Adipocyte (in vitro differentiated cells): ENCODE results near the gene C4orf17.

ENCODE experiments used
- DNase-seq: peaks from one replicate; pipeline ENCODE4 v3.0.0-alpha.2; 2015; ENCODE audit warnings: low read depth
- H3K27me3 ChIP-seq: replicated peaks from 2 replicates; pipeline ENCODE4 v1.7.0; 2013; ENCODE audit warnings: mild to moderate bottlenecking, low read length, moderate library complexity; ENCODE audit not compliant: control insufficient read depth, insufficient read depth
- H3K36me3 ChIP-seq: 2 replicates; pipeline ENCODE4 v1.7.0; 2013; ENCODE audit warnings: low read length, mild to moderate bottlenecking, moderate library complexity; ENCODE audit not compliant: control insufficient read depth, insufficient read depth, severe bottlenecking
- H3K4me1 ChIP-seq: 2 replicates; pipeline ENCODE4 v1.7.0; 2013; ENCODE audit warnings: mild to moderate bottlenecking, low read length, moderate library complexity; ENCODE audit not compliant: control insufficient read depth, insufficient read depth
- H3K4me3 ChIP-seq: 2 replicates; pipeline ENCODE4 v1.7.0; 2013; ENCODE audit warnings: mild to moderate bottlenecking, low read length, moderate library complexity
- H3K9ac ChIP-seq: 2 replicates; pipeline ENCODE4 v1.7.0; 2013; ENCODE audit warnings: mild to moderate bottlenecking, low read length, moderate library complexity
- H3K9me3 ChIP-seq: 2 replicates; pipeline ENCODE4 v1.7.0; 2013; ENCODE audit warnings: mild to moderate bottlenecking, low read length, moderate library complexity; ENCODE audit not compliant: control insufficient read depth

C4orf17 gene

DNA sequence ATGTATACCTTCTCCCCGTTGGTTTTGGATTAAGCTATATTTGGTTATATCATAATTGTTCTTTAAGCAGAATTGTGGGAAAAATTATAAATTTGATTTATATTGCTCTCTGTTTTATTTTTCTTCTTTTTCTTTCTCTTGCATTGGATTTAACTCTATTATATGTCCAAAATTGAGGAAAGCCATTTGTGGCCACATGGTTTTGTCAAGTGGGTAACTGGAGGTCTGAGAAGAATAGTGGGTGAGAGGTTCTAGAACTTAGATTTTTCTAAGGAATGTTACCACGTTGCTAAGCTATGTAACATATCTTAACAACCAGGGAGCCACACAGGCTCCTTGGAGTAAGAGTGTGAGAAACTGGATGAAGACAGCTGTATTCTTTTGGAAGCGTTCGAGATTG, at the start of gene C4orf17:
TSS of gene C4orf17 (plus strand) at position 301 of the 400 bp plus-strand sequence. CDS start 2,061 bp downstream, outside the sequence.
- DNase-seq: no peak
- no peak within 1 kb of the TSS for H3K9ac ChIP-seq
- peaks cover 5% of the 10 kb centered on the region for H3K9me3 ChIP-seq
- H3K36me3 ChIP-seq: no peaks in the 10 kb centered on the region
- no peaks in the 10 kb centered on the region for H3K4me1 ChIP-seq
- no peak within 1 kb of the TSS for H3K4me3 ChIP-seq
- H3K27me3 ChIP-seq: peaks cover 4% of the 10 kb centered on the region

DNA sequence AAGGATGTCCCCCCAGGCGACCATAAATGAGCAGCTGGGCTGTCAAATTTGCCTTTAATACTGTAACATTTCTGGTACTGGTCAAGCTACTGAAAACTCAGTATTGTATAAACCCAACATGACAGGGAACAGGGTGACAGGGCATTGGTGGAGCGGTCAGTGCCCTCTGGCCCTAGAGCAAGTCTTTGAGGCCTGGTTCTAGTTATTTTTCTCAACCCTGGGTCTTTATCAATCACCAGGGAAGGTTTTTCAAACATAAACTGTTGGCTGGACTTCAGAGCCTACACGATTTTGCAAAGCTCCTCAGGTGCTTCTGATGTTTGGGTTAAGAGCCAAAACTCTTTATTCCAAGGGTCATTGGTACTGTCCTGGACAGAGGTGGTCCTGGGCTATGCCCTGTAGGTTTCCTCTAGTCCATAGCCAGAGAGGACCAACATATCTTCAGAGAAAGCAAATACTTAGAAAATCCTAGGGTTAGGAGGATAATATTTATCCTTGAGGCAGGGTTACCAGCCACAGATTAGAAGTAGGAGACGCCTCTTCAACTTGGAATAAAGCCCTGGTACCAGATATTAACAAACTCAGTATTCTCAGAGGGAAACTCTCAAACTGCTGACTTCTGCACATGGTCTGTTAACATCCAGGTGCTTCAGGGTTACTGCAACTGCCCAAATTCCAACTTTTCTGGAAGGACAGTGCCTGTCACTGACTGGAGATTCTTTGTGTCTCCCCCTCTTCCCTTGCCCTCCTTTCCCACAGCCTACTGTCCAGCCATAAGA, 49.0 kb upstream of the C4orf17 start:
- no peaks in the 10 kb centered on the region for H3K27me3 ChIP-seq
- DNase-seq: no peak
- no peak overlapping the region for H3K4me3 ChIP-seq
- H3K36me3 ChIP-seq: no peaks in the 10 kb centered on the region
- peaks cover 5% of the 10 kb centered on the region for H3K4me1 ChIP-seq
- H3K9me3 ChIP-seq: no peaks in the 10 kb centered on the region
- no peak overlapping the region for H3K9ac ChIP-seq

DNA sequence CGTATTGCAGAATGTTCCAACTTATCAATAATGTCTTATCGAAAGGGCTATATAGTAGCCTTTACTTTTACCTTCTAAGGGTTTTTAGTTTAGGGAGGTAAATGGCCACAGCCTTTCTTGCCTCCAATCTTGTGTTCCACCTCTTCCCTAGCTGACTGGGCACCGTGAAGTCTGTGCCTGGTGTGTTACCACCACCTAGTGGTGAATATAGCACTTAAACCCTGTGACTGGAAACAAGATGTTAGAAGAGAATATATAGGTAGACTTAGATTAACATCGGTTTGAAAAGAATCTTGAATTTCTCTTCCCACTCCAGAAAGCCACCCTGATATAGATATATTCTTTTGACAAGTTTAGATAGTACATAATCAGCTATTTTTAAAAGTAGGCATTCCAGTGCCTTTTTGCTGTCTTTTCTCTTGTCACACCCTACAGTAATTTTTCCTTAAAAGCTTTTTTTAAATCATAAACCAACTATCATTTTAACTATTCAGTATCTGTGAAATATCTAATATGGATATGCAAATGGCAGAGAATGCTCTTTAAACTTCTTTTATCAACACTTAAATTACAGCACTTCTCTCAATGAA, 47.9 kb upstream of the C4orf17 start:
- Histone ChIP-seq H3K27me3 (no peaks in the 10 kb centered on the region), H3K36me3 (no peaks in the 10 kb centered on the region), H3K4me3 (no peak overlapping the region), H3K9me3 (no peaks in the 10 kb centered on the region), H3K9ac (no peak overlapping the region), H3K4me1 (peaks cover 5% of the 10 kb centered on the region)
- DNase-seq: peak; percentile 90

DNA sequence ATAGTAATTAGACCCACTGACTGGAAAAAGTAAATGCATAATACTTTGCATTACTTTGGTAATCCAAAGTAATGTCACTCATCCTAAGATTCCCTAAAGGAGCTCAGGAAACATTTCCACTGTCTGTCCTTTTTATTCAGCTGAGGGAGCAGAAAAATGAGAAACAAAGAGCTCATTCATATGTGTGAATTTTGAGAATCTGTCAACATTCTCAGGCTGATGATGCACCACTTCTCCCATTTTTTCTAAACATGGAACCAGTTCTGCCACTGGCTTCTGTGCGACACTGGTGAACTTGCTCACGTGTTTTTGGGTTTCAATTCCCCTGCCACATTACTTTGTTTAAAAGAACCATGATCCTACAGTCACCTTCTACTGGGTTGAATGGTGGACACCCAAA, 47.3 kb upstream of the C4orf17 start:
- Histone ChIP-seq H3K9me3 (no peaks in the 10 kb centered on the region), H3K9ac (no peak overlapping the region), H3K4me1 (peaks cover 8% of the 10 kb centered on the region), H3K27me3 (no peaks in the 10 kb centered on the region), H3K4me3 (no peak overlapping the region), H3K36me3 (no peaks in the 10 kb centered on the region)
- no peak for DNase-seq

DNA sequence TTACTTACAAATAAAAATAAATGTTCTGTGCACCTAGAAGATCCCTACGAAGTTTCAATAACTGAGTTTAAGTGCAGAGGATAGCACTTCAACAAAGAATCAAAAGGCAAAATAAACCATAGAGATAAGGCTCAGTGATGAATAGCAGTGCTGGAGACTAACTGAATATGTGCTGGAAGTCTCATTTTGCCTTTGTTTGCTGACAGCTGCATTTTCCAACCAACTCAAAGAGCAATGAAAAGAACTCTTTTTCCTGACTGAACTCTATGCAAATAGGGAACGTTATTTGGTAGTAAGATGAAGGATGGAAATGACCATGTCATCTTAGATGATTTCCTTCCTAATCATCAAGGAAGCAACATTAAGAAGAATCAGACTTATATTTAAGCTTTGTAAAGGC, 42.9 kb upstream of the C4orf17 start:
- Histone ChIP-seq H3K36me3 (no peaks in the 10 kb centered on the region), H3K9ac (no peak overlapping the region), H3K27me3 (no peaks in the 10 kb centered on the region), H3K4me3 (no peak overlapping the region), H3K9me3 (no peaks in the 10 kb centered on the region), H3K4me1 (peaks cover 12% of the 10 kb centered on the region)
- no peak for DNase-seq

DNA sequence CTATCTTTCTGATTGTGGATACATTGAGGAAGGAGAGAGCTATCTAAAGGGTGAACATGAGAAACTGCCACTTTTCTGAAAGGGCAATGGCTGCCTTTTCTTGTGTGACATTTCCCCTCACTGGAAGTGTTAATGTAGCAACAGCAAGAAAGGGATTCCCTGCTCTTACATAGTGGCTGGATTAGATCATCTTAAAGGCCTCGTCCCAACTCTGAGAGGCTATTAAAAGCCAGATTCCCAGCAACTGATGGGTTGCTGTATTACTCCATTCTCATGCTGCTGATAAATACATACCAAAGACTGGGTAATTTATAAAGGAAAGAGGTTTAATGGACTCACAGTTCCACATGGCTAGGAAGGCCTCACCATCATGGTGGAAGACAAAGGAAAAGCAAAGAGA, 41.9 kb upstream of the C4orf17 start:
- no peak for DNase-seq
- H3K27me3 ChIP-seq: no peaks in the 10 kb centered on the region
- no peaks in the 10 kb centered on the region for H3K9me3 ChIP-seq
- H3K4me3 ChIP-seq: no peak overlapping the region
- H3K4me1 ChIP-seq: peaks cover 12% of the 10 kb centered on the region
- H3K36me3 ChIP-seq: no peaks in the 10 kb centered on the region
- no peak overlapping the region for H3K9ac ChIP-seq

DNA sequence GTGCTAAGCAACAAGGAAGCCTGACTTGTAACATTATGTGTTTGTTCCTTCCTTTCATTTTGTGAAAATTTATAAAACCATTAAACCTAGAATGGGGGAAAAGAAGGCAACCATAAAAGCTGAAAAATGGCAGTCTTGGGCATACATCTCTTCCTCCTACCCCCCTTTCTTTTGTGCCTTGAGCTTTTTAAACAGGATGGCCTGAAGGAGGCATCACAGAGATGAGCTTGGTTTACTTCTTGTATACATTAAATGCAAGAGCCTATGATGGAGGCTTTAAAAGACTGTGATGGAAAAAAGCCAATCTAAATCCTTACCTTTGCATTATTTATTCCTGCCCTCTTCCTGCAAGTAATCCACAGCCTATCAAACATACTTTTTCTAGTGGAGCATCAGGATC, 39.5 kb upstream of the C4orf17 start:
- H3K9ac ChIP-seq: no peak overlapping the region

DNA sequence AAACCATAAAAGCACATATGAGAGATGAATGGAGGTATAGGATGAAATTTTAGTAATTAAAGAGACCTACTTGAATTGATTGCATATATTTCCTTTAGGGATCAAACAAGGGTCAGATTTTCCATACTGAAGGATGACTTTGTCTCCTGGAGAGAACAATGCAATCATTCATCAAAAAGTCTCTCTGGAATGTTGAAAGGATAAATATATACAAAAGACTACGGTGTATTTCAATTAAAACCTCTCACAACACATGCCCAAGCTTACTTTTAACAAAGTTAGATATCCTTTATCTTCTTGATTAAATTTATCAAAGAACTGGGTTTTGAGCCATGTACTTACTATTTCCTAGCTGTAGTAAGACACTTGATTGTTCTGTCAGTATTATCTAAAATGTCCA, 38.9 kb upstream of the C4orf17 start:
- Histone ChIP-seq H3K4me1 (peaks cover 12% of the 10 kb centered on the region), H3K27me3 (no peaks in the 10 kb centered on the region), H3K9me3 (no peaks in the 10 kb centered on the region), H3K36me3 (no peaks in the 10 kb centered on the region), H3K9ac (no peak overlapping the region), H3K4me3 (no peak overlapping the region)
- no peak for DNase-seq

More for the DNA sequence above, 39.5 kb upstream of the C4orf17 start:
- no peak overlapping the region for H3K4me3 ChIP-seq
- no peaks in the 10 kb centered on the region for H3K9me3 ChIP-seq
- no peak for DNase-seq
- H3K4me1 ChIP-seq: peaks cover 12% of the 10 kb centered on the region
- no peaks in the 10 kb centered on the region for H3K36me3 ChIP-seq
- H3K27me3 ChIP-seq: no peaks in the 10 kb centered on the region

DNA sequence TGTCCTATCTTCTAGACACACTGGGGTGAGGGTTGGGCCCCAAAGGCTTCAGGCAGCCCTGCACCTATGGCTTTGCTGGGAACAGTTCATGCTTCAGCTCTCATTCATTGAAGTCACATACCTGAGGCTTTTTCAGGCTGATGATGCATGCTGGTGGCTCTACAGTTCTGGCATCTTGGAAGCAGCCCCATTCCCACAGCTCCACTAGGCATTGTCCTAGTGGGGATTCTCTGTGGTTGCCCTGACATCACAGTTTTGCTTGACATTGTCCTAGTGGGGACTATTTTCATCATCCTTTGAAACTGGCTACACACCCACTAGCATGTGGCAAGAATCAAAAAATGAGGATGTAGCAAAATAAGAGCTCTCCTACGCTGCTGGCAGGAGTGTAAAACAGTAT, 37.7 kb upstream of the C4orf17 start:
- Histone ChIP-seq H3K4me3 (no peak overlapping the region), H3K27me3 (no peaks in the 10 kb centered on the region), H3K36me3 (no peaks in the 10 kb centered on the region), H3K9ac (no peak overlapping the region), H3K4me1 (peaks cover 12% of the 10 kb centered on the region), H3K9me3 (no peaks in the 10 kb centered on the region)
- DNase-seq: no peak

DNA sequence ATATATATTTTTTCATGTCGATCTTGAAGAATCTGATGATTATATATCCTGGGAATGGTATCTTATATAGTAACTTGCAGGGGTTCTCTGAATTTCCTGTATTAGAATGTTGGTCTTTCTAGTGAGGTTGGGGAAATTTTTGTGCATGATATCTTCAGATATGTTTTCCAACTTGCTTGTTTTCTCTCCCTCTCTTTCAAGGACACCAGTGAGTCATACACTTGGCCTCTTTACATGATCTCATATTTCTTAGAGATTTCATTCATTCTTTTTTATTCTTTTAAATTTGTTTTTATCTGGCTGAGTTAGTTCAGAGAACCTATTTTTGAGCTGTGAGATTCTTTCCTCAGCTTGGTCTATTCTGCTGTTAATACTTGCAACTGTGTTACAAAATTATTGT, 27.2 kb upstream of the C4orf17 start:
- Histone ChIP-seq H3K9ac (no peak overlapping the region), H3K9me3 (peaks cover 40% of the 10 kb centered on the region), H3K4me1 (no peaks in the 10 kb centered on the region), H3K27me3 (no peaks in the 10 kb centered on the region), H3K36me3 (no peaks in the 10 kb centered on the region), H3K4me3 (no peak overlapping the region)
- DNase-seq: peak; percentile 19

DNA sequence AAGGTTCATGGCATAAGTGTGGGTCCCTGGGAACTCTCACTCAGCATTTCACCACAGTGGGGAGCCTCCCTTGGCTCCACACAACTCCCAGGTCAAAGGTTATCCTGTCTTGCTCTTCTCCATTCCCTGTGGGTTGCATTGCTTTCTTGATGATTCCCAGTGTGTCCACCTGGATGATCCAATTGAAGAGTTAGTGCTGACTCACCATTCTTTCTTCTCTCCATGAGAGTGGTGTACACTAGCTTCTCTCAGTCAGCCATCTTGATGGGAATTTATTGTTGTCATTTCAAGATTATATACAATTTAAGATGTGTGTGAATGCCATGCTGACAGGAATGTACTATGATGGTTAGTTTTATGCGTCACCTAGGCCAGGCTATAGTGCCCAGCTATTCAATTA, 25.6 kb upstream of the C4orf17 start:
- H3K4me1 ChIP-seq: no peaks in the 10 kb centered on the region
- peaks cover 40% of the 10 kb centered on the region for H3K9me3 ChIP-seq
- DNase-seq: no peak
- H3K36me3 ChIP-seq: no peaks in the 10 kb centered on the region
- H3K27me3 ChIP-seq: no peaks in the 10 kb centered on the region
- H3K4me3 ChIP-seq: no peak overlapping the region
- H3K9ac ChIP-seq: no peak overlapping the region
